Astrocyte (in vitro differentiated cells and primary cell): ENCODE results near the gene NADK. TPM values are rescaled to one million over a fixed set of nuclear protein-coding genes. Genes with fewer than 3 reads are reported as not detected.

Source experiments
- DNase-seq: peaks from one replicate; pipeline ENCODE4 v3.0.0-alpha.2; 2010; ENCODE audit warnings: low read depth
- FAIRE-seq: peaks from 2 replicates; lab custom pipeline; 2011; peaks lifted over from hg19 to GRCh38; lab: Jason Lieb, UNC
- H2AFZ ChIP-seq: 2 replicates; pipeline ENCODE4 v1.6.0; 2012; ENCODE audit warnings: low read depth, low read length, inconsistent platforms
- H3K27ac ChIP-seq: 2 replicates; pipeline ENCODE4 v1.5.1; 2011; ENCODE audit warnings: low read depth, low read length, inconsistent platforms
- H3K27me3 ChIP-seq: 2 replicates; pipeline ENCODE4 v1.6.0; 2011; ENCODE audit warnings: low read length, inconsistent platforms; ENCODE audit not compliant: insufficient read depth
- H3K36me3 ChIP-seq: 2 replicates; pipeline ENCODE4 v1.5.1; 2011; ENCODE audit warnings: low read length, inconsistent platforms; ENCODE audit not compliant: insufficient read depth
- H3K4me1 ChIP-seq: 2 replicates; pipeline ENCODE4 v1.5.1; 2011; ENCODE audit warnings: low read length, inconsistent platforms; ENCODE audit not compliant: insufficient read depth
- H3K4me2 ChIP-seq: 2 replicates; pipeline ENCODE4 v1.6.0; 2012; ENCODE audit warnings: low read length, inconsistent platforms
- H3K4me3 ChIP-seq: 2 replicates; pipeline ENCODE4 v1.5.1; 2011; ENCODE audit warnings: low read depth, mild to moderate bottlenecking, low read length, inconsistent platforms; ENCODE audit not compliant: insufficient read depth
- H3K79me2 ChIP-seq: 2 replicates; pipeline ENCODE4 v1.6.0; 2012; ENCODE audit warnings: mild to moderate bottlenecking, low read length, inconsistent platforms; ENCODE audit not compliant: insufficient read depth
- H3K9ac ChIP-seq: 2 replicates; pipeline ENCODE4 v1.6.0; 2012; ENCODE audit warnings: mild to moderate bottlenecking, low read length, inconsistent platforms
- H3K9me3 ChIP-seq: 2 replicates; pipeline ENCODE4 v1.5.1; 2012; ENCODE audit warnings: low read depth, mild to moderate bottlenecking, low read length, inconsistent platforms; ENCODE audit not compliant: insufficient read depth
- H4K20me1 ChIP-seq: 2 replicates; pipeline ENCODE4 v1.6.0; 2012; ENCODE audit warnings: low read length, inconsistent platforms; ENCODE audit not compliant: insufficient read depth
- H3K27ac Mint-ChIP-seq: one replicate; pipeline ENCODE4 v1.8.0; 2021; ENCODE audit warnings: mild to moderate bottlenecking, mixed read lengths; ENCODE audit not compliant: unreplicated experiment
- H3K27me3 Mint-ChIP-seq: one replicate; pipeline ENCODE4 v1.8.0; 2021; ENCODE audit warnings: low read depth, mixed read lengths; ENCODE audit not compliant: unreplicated experiment
- H3K36me3 Mint-ChIP-seq: one replicate; pipeline ENCODE4 v1.8.0; 2021; ENCODE audit warnings: low read depth, mixed read lengths; ENCODE audit not compliant: unreplicated experiment
- H3K4me1 Mint-ChIP-seq: one replicate; pipeline ENCODE4 v1.8.0; 2021; ENCODE audit warnings: low read depth, mixed read lengths; ENCODE audit not compliant: unreplicated experiment
- H3K4me3 Mint-ChIP-seq: one replicate; pipeline ENCODE4 v1.8.0; 2021; ENCODE audit warnings: mild to moderate bottlenecking, moderate library complexity, mixed read lengths; ENCODE audit not compliant: unreplicated experiment
- H3K9me3 Mint-ChIP-seq: one replicate; pipeline ENCODE4 v1.8.0; 2021; ENCODE audit warnings: mild to moderate bottlenecking, mixed read lengths; ENCODE audit not compliant: unreplicated experiment
- EZH2 ChIP-seq: IDR thresholded peaks from 2 replicates; pipeline ENCODE4 v1.6.1; 2012; ENCODE audit warnings: mild to moderate bottlenecking, low read length, inconsistent platforms; ENCODE audit not compliant: insufficient read depth
- total RNA-seq: library from RNA; stranded (reverse); gene quantifications from 2 replicates; pipeline ENCODE4 v1.2.1, GENCODE V29; 2021
- TF ChIP-seq, protein P1 (sequence below): IDR thresholded peaks from 2 replicates; pipeline ENCODE4 v1.5.1; 2011; ENCODE audit warnings: low read depth, mild to moderate bottlenecking, inconsistent platforms, low read length, moderate library complexity; ENCODE audit not compliant: insufficient read depth

The NADK gene
- total RNA-seq, 1 donor from 2014 or later, result 87.6 TPM

DNA sequence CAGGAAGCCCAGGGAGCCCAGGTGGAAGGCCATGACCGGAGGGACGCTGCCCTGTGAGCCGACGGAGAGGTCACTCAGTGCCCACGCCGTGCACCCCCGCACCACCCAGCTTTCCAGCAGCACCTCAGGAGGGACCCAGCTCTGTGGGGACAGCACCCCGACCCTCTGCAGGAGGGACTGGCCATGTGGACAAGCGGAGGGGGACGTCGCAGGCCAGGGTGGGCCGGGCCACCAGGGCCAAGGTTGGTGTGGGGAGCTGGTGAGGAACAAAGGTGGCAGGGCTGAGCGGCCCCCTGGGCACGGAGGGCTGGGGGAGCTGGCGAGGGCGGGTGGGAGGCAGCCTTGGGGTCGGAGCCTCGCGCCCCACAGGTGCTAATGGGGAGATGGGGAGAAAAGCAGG lies 22.8 kb downstream of the NADK start:
- Mint-ChIP-seq H3K36me3 (peaks cover 19% of the 10 kb centered on the region), H3K27me3 (no peaks in the 10 kb centered on the region), H3K4me3 (no peak overlapping the region), H3K4me1 (no peaks in the 10 kb centered on the region), H3K27ac (no peak overlapping the region), H3K9me3 (no peaks in the 10 kb centered on the region)
- Histone ChIP-seq H3K27ac (no peak overlapping the region), H3K4me1 (no peaks in the 10 kb centered on the region), H3K36me3 (peaks cover 4% of the 10 kb centered on the region), H4K20me1 (peaks cover 17% of the 10 kb centered on the region), H3K79me2 (peaks cover 27% of the 10 kb centered on the region), H2AFZ (no peak overlapping the region), H3K9me3 (no peaks in the 10 kb centered on the region), H3K9ac (no peak overlapping the region), H3K4me3 (no peak overlapping the region), H3K4me2 (no peak overlapping the region), H3K27me3 (no peaks in the 10 kb centered on the region)
- TF ChIP-seq EZH2, result no peak
- TF ChIP-seq, protein P1, sequence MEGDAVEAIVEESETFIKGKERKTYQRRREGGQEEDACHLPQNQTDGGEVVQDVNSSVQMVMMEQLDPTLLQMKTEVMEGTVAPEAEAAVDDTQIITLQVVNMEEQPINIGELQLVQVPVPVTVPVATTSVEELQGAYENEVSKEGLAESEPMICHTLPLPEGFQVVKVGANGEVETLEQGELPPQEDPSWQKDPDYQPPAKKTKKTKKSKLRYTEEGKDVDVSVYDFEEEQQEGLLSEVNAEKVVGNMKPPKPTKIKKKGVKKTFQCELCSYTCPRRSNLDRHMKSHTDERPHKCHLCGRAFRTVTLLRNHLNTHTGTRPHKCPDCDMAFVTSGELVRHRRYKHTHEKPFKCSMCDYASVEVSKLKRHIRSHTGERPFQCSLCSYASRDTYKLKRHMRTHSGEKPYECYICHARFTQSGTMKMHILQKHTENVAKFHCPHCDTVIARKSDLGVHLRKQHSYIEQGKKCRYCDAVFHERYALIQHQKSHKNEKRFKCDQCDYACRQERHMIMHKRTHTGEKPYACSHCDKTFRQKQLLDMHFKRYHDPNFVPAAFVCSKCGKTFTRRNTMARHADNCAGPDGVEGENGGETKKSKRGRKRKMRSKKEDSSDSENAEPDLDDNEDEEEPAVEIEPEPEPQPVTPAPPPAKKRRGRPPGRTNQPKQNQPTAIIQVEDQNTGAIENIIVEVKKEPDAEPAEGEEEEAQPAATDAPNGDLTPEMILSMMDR, result no peak
- DNase-seq (no peak), FAIRE-seq (no peak)

DNA sequence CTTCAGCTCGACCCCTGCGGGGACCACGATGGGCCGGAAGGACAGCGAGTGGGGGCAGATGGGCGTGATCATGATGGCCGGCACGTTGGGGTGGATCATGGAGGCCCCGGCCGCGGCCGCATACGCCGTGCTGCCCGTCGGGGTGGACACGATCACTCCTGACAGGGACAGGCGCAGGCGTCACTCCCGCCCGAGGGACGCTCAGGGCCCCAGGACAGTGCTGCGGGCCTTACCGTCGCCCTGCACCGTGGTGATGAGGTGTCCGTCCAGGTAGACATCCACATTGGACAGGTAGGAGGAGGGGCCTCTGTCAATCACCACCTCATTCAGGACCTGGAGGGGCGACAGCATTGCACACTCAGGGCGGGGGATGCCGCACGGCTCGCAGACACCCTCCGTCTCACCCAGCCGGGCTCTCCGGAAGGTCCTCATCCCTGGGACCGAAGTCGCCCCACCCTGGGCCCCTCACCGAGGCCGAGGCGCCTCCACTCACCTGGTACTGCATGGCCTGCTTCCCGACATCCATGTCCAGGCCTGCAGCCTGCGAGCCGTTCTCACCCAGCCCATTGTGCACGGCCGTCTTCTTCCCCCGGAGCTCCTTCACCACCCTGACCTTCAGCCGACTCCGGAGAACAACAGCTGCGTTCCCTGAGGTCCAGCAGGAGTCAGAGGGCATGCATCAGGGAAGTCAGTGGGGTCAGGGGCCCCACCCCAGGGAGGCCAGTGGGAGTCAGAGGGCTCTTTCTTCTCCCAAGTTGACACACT lies 24.0 kb downstream of the NADK start:
- no peak for TF ChIP-seq EZH2
- TF ChIP-seq, protein P1, result no peak
- Histone ChIP-seq H3K9ac (no peak overlapping the region), H3K79me2 (peaks cover 15% of the 10 kb centered on the region), H3K27ac (no peak overlapping the region), H3K4me1 (no peaks in the 10 kb centered on the region), H2AFZ (no peak overlapping the region), H3K4me2 (no peak overlapping the region), H3K36me3 (peaks cover 4% of the 10 kb centered on the region), H3K27me3 (no peaks in the 10 kb centered on the region), H4K20me1 (peaks cover 17% of the 10 kb centered on the region), H3K4me3 (no peak overlapping the region), H3K9me3 (no peaks in the 10 kb centered on the region)
- H3K27ac Mint-ChIP-seq, result no peak overlapping the region
- no peaks in the 10 kb centered on the region for H3K4me1 Mint-ChIP-seq
- H3K9me3 Mint-ChIP-seq, result no peaks in the 10 kb centered on the region
- peaks cover 18% of the 10 kb centered on the region for H3K36me3 Mint-ChIP-seq
- no peaks in the 10 kb centered on the region for H3K27me3 Mint-ChIP-seq
- FAIRE-seq (no peak), DNase-seq (no peak)
- H3K4me3 Mint-ChIP-seq, result no peak overlapping the region

DNA sequence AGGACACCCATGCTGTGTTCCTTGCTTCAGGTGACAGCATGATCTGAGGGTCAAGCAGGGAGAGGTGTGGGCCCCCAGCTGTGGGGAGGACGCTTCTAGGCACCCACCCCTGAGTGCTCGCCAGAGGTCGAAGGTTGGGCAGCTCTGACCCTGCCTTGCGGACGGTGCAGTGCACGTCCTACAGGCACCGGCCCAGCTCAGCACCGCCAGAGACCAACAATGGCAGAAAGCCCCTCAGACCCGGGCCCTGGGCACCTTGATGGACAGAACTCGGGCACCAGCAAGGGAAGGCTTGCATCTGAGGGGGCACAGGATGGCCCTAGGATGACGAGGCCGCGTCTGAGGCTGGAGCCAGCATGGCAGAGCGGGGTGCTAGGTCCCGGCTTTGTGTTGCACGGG lies 24.7 kb downstream of the NADK start:
- no peak for FAIRE-seq

More for the DNA sequence above, 24.7 kb downstream of the NADK start:
- H3K9me3 ChIP-seq, result no peaks in the 10 kb centered on the region
- no peaks in the 10 kb centered on the region for H3K4me1 ChIP-seq
- H3K27ac ChIP-seq, result no peak overlapping the region
- H3K27me3 ChIP-seq, result no peaks in the 10 kb centered on the region
- H3K36me3 ChIP-seq, result peaks cover 4% of the 10 kb centered on the region
- no peak overlapping the region for H3K9ac ChIP-seq
- Mint-ChIP-seq H3K4me1 (no peaks in the 10 kb centered on the region), H3K4me3 (no peak overlapping the region), H3K9me3 (no peaks in the 10 kb centered on the region), H3K27me3 (no peaks in the 10 kb centered on the region), H3K27ac (no peak overlapping the region), H3K36me3 (peaks cover 16% of the 10 kb centered on the region)
- peaks cover 13% of the 10 kb centered on the region for H4K20me1 ChIP-seq
- no peak for TF ChIP-seq EZH2
- TF ChIP-seq, protein P1, result no peak
- H2AFZ ChIP-seq, result no peak overlapping the region
- H3K4me3 ChIP-seq, result no peak overlapping the region
- H3K79me2 ChIP-seq, result peaks cover 9% of the 10 kb centered on the region
- DNase-seq, result no peak
- no peak overlapping the region for H3K4me2 ChIP-seq
